ENCODE measurements around the gene ALDH1L2. TPM values are rescaled to one million over a fixed set of nuclear protein-coding genes. Genes with fewer than 3 reads are reported as not detected.

Gene ALDH1L2
- total RNA-seq, 1 experiment from 2014 or later, result 26.1 TPM

- Histone ChIP-seq H3K9me3 (0 out of 2 replicates have a peak, but pooled peaks cover 4% of the 10 kb centered on the region), H3K4me3 (ENCODE audit: low read depth, low read length) (no peak overlapping the region), H3K27me3 (replicated peaks; ENCODE audit: control insufficient read depth, insufficient read depth, low read length) (no peaks in the 10 kb centered on the region), H3K4me1 (peaks cover 8% of the 10 kb centered on the region; the same call in 1 of the 2 replicates), H3K36me3 (ENCODE audit: control insufficient read depth, insufficient read depth, low read length) (no peaks in the 10 kb centered on the region)
- Mint-ChIP-seq H3K36me3 (ENCODE audit: insufficient read depth, unreplicated experiment) (peaks cover 14% of the 10 kb centered on the region), H3K9me3 (ENCODE audit: unreplicated experiment) (peaks cover 10% of the 10 kb centered on the region), H3K27me3 (ENCODE audit: insufficient read depth, unreplicated experiment) (no peaks in the 10 kb centered on the region), H3K4me1 (ENCODE audit: low read depth, unreplicated experiment) (peaks cover 26% of the 10 kb centered on the region), H3K27ac (ENCODE audit: unreplicated experiment) (no peak overlapping the region), H3K4me3 (ENCODE audit: unreplicated experiment) (no peak overlapping the region)
- BruUV-seq (replicated peaks), result no TSS peak
- POLR2A ChIA-PET, result no interaction called here
- no peak for TF ChIP-seq CTCF (IDR thresholded peaks at IDR 0.05; ENCODE audit: insufficient read depth in 1 of 2, low read depth in 1 of 2, low read length in 1 of 2, severe bottlenecking in 1 of 2, unreplicated experiment in 1 of 2)
- no peak for DNase-seq
- CTCF ChIA-PET, result no interaction called here
- intact Hi-C loops (cut with micrococcal nuclease; ENCODE audit: unreplicated experiment), result loop anchor here (10.0 kb wide), 1 partner anchor 230 kb away; the partner anchor contains the start of gene C12orf75
Observed at GRCh38 chr12:105104762-105105161, 20.5 kb upstream of the ALDH1L2 start.

GRCh38 chr12:105102673-105103072 is 18.4 kb upstream of the ALDH1L2 start:
- no peak for DNase-seq
- Mint-ChIP-seq H3K36me3 (ENCODE audit: insufficient read depth, unreplicated experiment) (peaks cover 12% of the 10 kb centered on the region), H3K27ac (ENCODE audit: unreplicated experiment) (no peak overlapping the region), H3K27me3 (ENCODE audit: insufficient read depth, unreplicated experiment) (no peaks in the 10 kb centered on the region), H3K9me3 (ENCODE audit: unreplicated experiment) (peaks cover 21% of the 10 kb centered on the region), H3K4me3 (ENCODE audit: unreplicated experiment) (no peak overlapping the region), H3K4me1 (ENCODE audit: low read depth, unreplicated experiment) (peaks cover 20% of the 10 kb centered on the region)
- Histone ChIP-seq H3K4me3 (ENCODE audit: low read depth, low read length) (no peak overlapping the region), H3K27me3 (replicated peaks; ENCODE audit: control insufficient read depth, insufficient read depth, low read length) (no peaks in the 10 kb centered on the region), H3K9me3 (0 out of 2 replicates have a peak, but pooled peaks cover 4% of the 10 kb centered on the region), H3K36me3 (ENCODE audit: control insufficient read depth, insufficient read depth, low read length) (no peaks in the 10 kb centered on the region), H3K4me1 (peaks cover 8% of the 10 kb centered on the region; the same call in 1 of the 2 replicates)
- ChIA-PET POLR2A (no interaction called here), CTCF (no interaction called here)
- intact Hi-C loops (cut with micrococcal nuclease; ENCODE audit: unreplicated experiment), result loop anchor here (10.0 kb wide), 1 partner anchor 232 kb away; the partner anchor contains the start of gene C12orf75
- no TSS peak for BruUV-seq (replicated peaks)
- TF ChIP-seq CTCF (IDR thresholded peaks at IDR 0.05; ENCODE audit: insufficient read depth in 1 of 2, low read depth in 1 of 2, low read length in 1 of 2, severe bottlenecking in 1 of 2, unreplicated experiment in 1 of 2), result no peak

GRCh38 chr12:105100998-105101397 is 16.7 kb upstream of the ALDH1L2 start:
- Mint-ChIP-seq H3K36me3 (ENCODE audit: insufficient read depth, unreplicated experiment) (peaks cover 5% of the 10 kb centered on the region), H3K27me3 (ENCODE audit: insufficient read depth, unreplicated experiment) (no peaks in the 10 kb centered on the region), H3K4me3 (ENCODE audit: unreplicated experiment) (no peak overlapping the region), H3K27ac (ENCODE audit: unreplicated experiment) (no peak overlapping the region), H3K4me1 (ENCODE audit: low read depth, unreplicated experiment) (peaks cover 20% of the 10 kb centered on the region), H3K9me3 (ENCODE audit: unreplicated experiment) (peaks cover 38% of the 10 kb centered on the region)
- DNase-seq, result peak in 1 of 2 experiments; percentile 28
- BruUV-seq (replicated peaks), result no TSS peak
- POLR2A ChIA-PET, result no interaction called here
- Histone ChIP-seq H3K9me3 (0 out of 2 replicates have a peak, but pooled peaks cover 4% of the 10 kb centered on the region), H3K4me3 (ENCODE audit: low read depth, low read length) (no peak overlapping the region), H3K27me3 (replicated peaks; ENCODE audit: control insufficient read depth, insufficient read depth, low read length) (no peaks in the 10 kb centered on the region), H3K4me1 (peaks cover 8% of the 10 kb centered on the region; the same call in 1 of the 2 replicates), H3K36me3 (ENCODE audit: control insufficient read depth, insufficient read depth, low read length) (no peaks in the 10 kb centered on the region)
- TF ChIP-seq CTCF (IDR thresholded peaks at IDR 0.05; ENCODE audit: insufficient read depth in 1 of 2, low read depth in 1 of 2, low read length in 1 of 2, severe bottlenecking in 1 of 2, unreplicated experiment in 1 of 2), result no peak
- intact Hi-C loops (cut with micrococcal nuclease; ENCODE audit: unreplicated experiment), result loop anchor here (10.0 kb wide), 1 partner anchor 234 kb away; the partner anchor contains the start of gene C12orf75
- CTCF ChIA-PET, result interaction anchor here (1.0 kb wide), 1 partner anchor 719 kb away, joined by 3 read pairs; no protein-coding TSS in a partner anchor

All from Caco-2 (cell line).